Endothelial cell of umbilical vein (primary cell): ENCODE results near the gene ZCWPW1. TPM values are rescaled to one million over a fixed set of nuclear protein-coding genes. Genes with fewer than 3 reads are reported as not detected.

Experiments used
- BruUV-seq: library from RNA; stranded (reverse); fragments of 400-500 nt; replicated peaks from 2 replicates; lab custom pipeline; 2021; lab: Mats Ljungman, UMichigan
- CTCF ChIA-PET: fragments of 300-600, 350-600 bp; sonication (Branson Sonifier 250); formaldehyde crosslinking; loops from one replicate; lab custom pipeline; 2021; ENCODE audit warnings: antibody characterized with exemption, inconsistent platforms; lab: Charles Lee
- POLR2A ChIA-PET: fragments of 300-600, 350-600 bp; sonication (Branson Sonifier 250); formaldehyde crosslinking; loops from one replicate; lab custom pipeline; 2021; ENCODE audit warnings: antibody characterized with exemption, inconsistent platforms; lab: Charles Lee
- DNase-seq: peaks from one replicate; pipeline ENCODE4 v3.0.0-alpha.2; 2011; ENCODE audit warnings: low read depth, low spot score
- FAIRE-seq: peaks from 2 replicates; lab custom pipeline; 2011; peaks lifted over from hg19 to GRCh38; lab: Jason Lieb, UNC
- H2AFZ ChIP-seq: 2 replicates; pipeline ENCODE4 v1.6.0; 2012; ENCODE audit warnings: low read depth, low read length, control low read depth, inconsistent platforms
- H3K27ac ChIP-seq: 2 replicates; pipeline ENCODE4 v1.5.1; 2011; ENCODE audit warnings: low read depth, mild to moderate bottlenecking, control low read depth, low read length, moderate library complexity; ENCODE audit not compliant: insufficient read depth
- H3K27me3 ChIP-seq, 2 experiments: 2 replicates each; pipeline versions ENCODE4 v1.6.0 to v1.6.1; 2011; ENCODE audit warnings: low read length in 2 of 2, mixed read lengths in 1 of 2; ENCODE audit not compliant: control insufficient read depth in 2 of 2, insufficient read depth in 2 of 2
- H3K36me3 ChIP-seq, 2 experiments: 2 replicates in 1 of 2; 3 replicates in 1 of 2; pipeline ENCODE4 v1.5.1; 2011; ENCODE audit warnings: low read length in 2 of 2, mild to moderate bottlenecking in 1 of 2, moderate library complexity in 1 of 2; ENCODE audit not compliant: control insufficient read depth in 2 of 2, insufficient read depth in 2 of 2; ENCODE audit errors: extremely low read depth in 1 of 2
- H3K4me1 ChIP-seq: 3 replicates; pipeline ENCODE4 v1.5.1; 2011; ENCODE audit warnings: mild to moderate bottlenecking, low read length; ENCODE audit not compliant: control insufficient read depth, insufficient read depth; ENCODE audit errors: extremely low read depth
- H3K4me2 ChIP-seq: 2 replicates; pipeline ENCODE4 v1.6.1; 2011; ENCODE audit warnings: low read length, control low read depth, mixed read lengths; ENCODE audit not compliant: insufficient read depth
- H3K4me3 ChIP-seq, 3 experiments: fragments of 200-600 bp in 1 of 3; sonication (generic), shearing (Covaris generic) in 1 of 3; replicated peaks in 1 of 3; 2 replicates each; pipeline ENCODE4 v1.5.1; 2011 to 2016; ENCODE audit warnings: control low read depth in 3 of 3, low read length in 3 of 3, mild to moderate bottlenecking in 2 of 3, inconsistent platforms in 1 of 3, low read depth in 1 of 3, moderate library complexity in 1 of 3; ENCODE audit not compliant: insufficient read depth in 1 of 3
- H3K79me2 ChIP-seq: 2 replicates; pipeline ENCODE4 v1.6.0; 2012; ENCODE audit warnings: low read length, inconsistent platforms; ENCODE audit not compliant: control insufficient read depth, insufficient read depth
- H3K9ac ChIP-seq: replicated peaks from 2 replicates; pipeline ENCODE3; 2011; ENCODE audit warnings: low read length, control low read depth; ENCODE audit not compliant: insufficient read depth; ENCODE audit errors: extremely low read depth
- H3K9me1 ChIP-seq: replicated peaks from 3 replicates; pipeline ENCODE4 v1.6.0; 2011; ENCODE audit warnings: mild to moderate bottlenecking, low read length; ENCODE audit not compliant: control insufficient read depth, insufficient read depth; ENCODE audit errors: extremely low read depth
- H3K9me3 ChIP-seq: replicated peaks from 2 replicates; pipeline ENCODE4 v1.5.1; 2012; ENCODE audit warnings: low read length, inconsistent platforms; ENCODE audit not compliant: control insufficient read depth, insufficient read depth
- H4K20me1 ChIP-seq: replicated peaks from 2 replicates; pipeline ENCODE3; 2011; ENCODE audit warnings: mild to moderate bottlenecking, low read length; ENCODE audit not compliant: control insufficient read depth, insufficient read depth; ENCODE audit errors: extremely low read depth
- EZH2 ChIP-seq: IDR thresholded peaks from 2 replicates; pipeline ENCODE4 v1.6.1; 2012; ENCODE audit warnings: borderline replicate concordance, low read depth, mild to moderate bottlenecking, moderate library complexity, low read length, inconsistent platforms; ENCODE audit not compliant: severe bottlenecking
- FOS ChIP-seq: IDR thresholded peaks from 2 replicates; pipeline ENCODE4 v1.6.1; 2011; ENCODE audit warnings: mild to moderate bottlenecking, low read length, moderate library complexity, borderline replicate concordance; ENCODE audit not compliant: insufficient read depth
- GATA2 ChIP-seq: IDR thresholded peaks from 2 replicates; pipeline ENCODE4 v1.7.0; 2011; ENCODE audit warnings: low read depth, mild to moderate bottlenecking, moderate library complexity, mixed read lengths, low read length; ENCODE audit not compliant: insufficient read length, insufficient read depth
- JUN ChIP-seq: IDR thresholded peaks from 2 replicates; pipeline ENCODE4 v1.6.1; 2011; ENCODE audit warnings: borderline replicate concordance, low read depth; ENCODE audit not compliant: insufficient read length, insufficient read depth
- MYC ChIP-seq: IDR thresholded peaks from one replicate; pipeline ENCODE4 v1.6.1; 2011; ENCODE audit warnings: mild to moderate bottlenecking, low read depth, low read length
- POLR2A ChIP-seq: IDR thresholded peaks from 2 replicates; pipeline ENCODE4 v1.6.1; 2012; ENCODE audit warnings: low read depth, mild to moderate bottlenecking, control low read depth, low read length
- POLR2AphosphoS5 ChIP-seq: IDR thresholded peaks from 2 replicates; pipeline ENCODE4 v1.6.1; 2012; ENCODE audit warnings: low read depth, mild to moderate bottlenecking, control low read depth, low read length, moderate library complexity; ENCODE audit not compliant: insufficient read depth
- dilution Hi-C: fragments of 300-500 bp; cut with MboI; formaldehyde crosslinking; loops from one replicate; pipeline ENCODE4 v1.15.0; 2019; ENCODE audit warnings: low sequenced_read_pairs; ENCODE audit not compliant: extremely low pct_ligation_motif_present
- intact Hi-C: fragments of 100-400 bp; cut with micrococcal nuclease; formaldehyde crosslinking; loops from one replicate; pipeline ENCODE4 v1.10.0; 2022
- polyA plus RNA-seq, 4 experiments: library from polyadenylated mRNA; depleted of rRNA in 3 of 4; stranded (reverse) in 3 of 4; unstranded in 1 of 4; fragments of >200 nt; gene quantifications; 2 replicates each; pipeline versions ENCODE4 v1.2.1 to v1.2.3, GENCODE V29; 2011 to 2012; ENCODE audit warnings: missing spikeins in 1 of 4
- total RNA-seq: library from RNA; stranded (reverse); gene quantifications from 2 replicates; pipeline ENCODE4 v1.2.3, GENCODE V29; 2021
- TF ChIP-seq, protein P1 (sequence below), 2 donors: IDR thresholded peaks; 1 replicate in 1 of 2; 2 replicates in 1 of 2; pipeline ENCODE4 v1.5.1; 2011; ENCODE audit warnings: low read length in 2 of 2, mild to moderate bottlenecking in 2 of 2, moderate library complexity in 2 of 2, control low read depth in 1 of 2, inconsistent platforms in 1 of 2, low read depth in 1 of 2; ENCODE audit not compliant: insufficient read depth in 1 of 2; ENCODE audit errors: extremely low read depth in 1 of 2
- TF ChIP-seq, protein P2 (sequence below): IDR thresholded peaks from 2 replicates; pipeline ENCODE4 v1.6.1; 2011; ENCODE audit not compliant: insufficient read depth, insufficient read length

ZCWPW1 gene
- total and polyA plus RNA-seq, 2 donors (not counting 3 experiments of a cell fraction or from before 2014, with no cell fraction given), result 0.31 to 0.32 TPM

DNA sequence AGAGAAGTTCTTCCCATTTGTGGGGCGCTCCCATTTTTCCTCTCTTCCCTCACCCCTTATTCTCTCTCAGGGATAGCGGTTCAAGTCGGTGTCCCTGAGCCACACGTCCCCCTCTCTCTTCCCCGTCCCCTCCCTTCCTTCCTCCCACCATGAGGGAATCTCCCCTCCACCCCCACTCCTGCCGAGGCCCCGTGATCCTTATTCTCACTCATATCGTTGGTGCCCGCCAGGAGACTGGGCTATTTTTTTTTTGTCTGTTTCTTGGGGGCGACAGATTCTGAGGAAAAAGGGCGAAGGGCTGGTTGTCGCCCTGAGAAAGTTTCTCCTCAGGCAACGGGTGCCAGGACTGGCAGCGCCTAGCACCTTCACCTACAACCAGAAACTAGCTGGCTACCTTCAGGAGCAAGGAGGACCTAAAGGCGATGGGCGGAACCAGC, 723 bp downstream of the ZCWPW1 start:
- BruUV-seq, result no TSS peak
- Histone ChIP-seq H3K4me3 (no peak overlapping the region), H3K36me3 (peaks cover 0 to 8% of the 10 kb centered on the region in 2 experiments), H3K4me1 (peaks cover 19% of the 10 kb centered on the region), H3K4me2 (no peak overlapping the region), H3K9ac (no peak overlapping the region), H3K79me2 (peaks cover 29% of the 10 kb centered on the region), H3K27me3 (peaks cover 0 to 2% of the 10 kb centered on the region in 2 experiments), H4K20me1 (no peaks in the 10 kb centered on the region), H3K9me3 (no peaks in the 10 kb centered on the region), H3K9me1 (no peaks in the 10 kb centered on the region), H3K27ac (no peak overlapping the region), H2AFZ (peak overlapping the region; percentile 6)
- TF ChIP-seq MYC, result no peak
- no peak for TF ChIP-seq EZH2
- TF ChIP-seq, protein P1, sequence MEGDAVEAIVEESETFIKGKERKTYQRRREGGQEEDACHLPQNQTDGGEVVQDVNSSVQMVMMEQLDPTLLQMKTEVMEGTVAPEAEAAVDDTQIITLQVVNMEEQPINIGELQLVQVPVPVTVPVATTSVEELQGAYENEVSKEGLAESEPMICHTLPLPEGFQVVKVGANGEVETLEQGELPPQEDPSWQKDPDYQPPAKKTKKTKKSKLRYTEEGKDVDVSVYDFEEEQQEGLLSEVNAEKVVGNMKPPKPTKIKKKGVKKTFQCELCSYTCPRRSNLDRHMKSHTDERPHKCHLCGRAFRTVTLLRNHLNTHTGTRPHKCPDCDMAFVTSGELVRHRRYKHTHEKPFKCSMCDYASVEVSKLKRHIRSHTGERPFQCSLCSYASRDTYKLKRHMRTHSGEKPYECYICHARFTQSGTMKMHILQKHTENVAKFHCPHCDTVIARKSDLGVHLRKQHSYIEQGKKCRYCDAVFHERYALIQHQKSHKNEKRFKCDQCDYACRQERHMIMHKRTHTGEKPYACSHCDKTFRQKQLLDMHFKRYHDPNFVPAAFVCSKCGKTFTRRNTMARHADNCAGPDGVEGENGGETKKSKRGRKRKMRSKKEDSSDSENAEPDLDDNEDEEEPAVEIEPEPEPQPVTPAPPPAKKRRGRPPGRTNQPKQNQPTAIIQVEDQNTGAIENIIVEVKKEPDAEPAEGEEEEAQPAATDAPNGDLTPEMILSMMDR (IDR thresholded peaks at IDR 0.05; ENCODE audit: extremely low read depth in 1 of 2, insufficient read depth in 1 of 2, low read depth in 1 of 2, low read length in 2 of 2), result no peak
- TF ChIP-seq POLR2AphosphoS5, result no peak
- TF ChIP-seq JUN, result no peak
- no peak for TF ChIP-seq POLR2A
- TF ChIP-seq GATA2, result no peak
- TF ChIP-seq, protein P2, sequence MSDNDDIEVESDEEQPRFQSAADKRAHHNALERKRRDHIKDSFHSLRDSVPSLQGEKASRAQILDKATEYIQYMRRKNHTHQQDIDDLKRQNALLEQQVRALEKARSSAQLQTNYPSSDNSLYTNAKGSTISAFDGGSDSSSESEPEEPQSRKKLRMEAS, result no peak
- no peak for TF ChIP-seq FOS
- no peak for FAIRE-seq
- no peak for DNase-seq
- ChIA-PET POLR2A (interaction anchor here (0.7 to 3.1 kb wide), 12 partner anchors 8 to 278 kb away, joined by 3 to 59 read pairs (median 6); partner anchors contain the start of genes FBXO24, LRCH4 and POP7), CTCF (interaction anchor here (1.6 to 1.8 kb wide), 2 partner anchors 17 to 55 kb away, joined by 4 to 10 read pairs; no protein-coding TSS in a partner anchor)
- dilution Hi-C loops, result no loop called here
- intact Hi-C loops, result loop anchor here (1.0 to 2.0 kb wide), 2 partner anchors 9 to 51 kb away; partner anchors contain the start of genes PPP1R35 and TSC22D4
